ENCODE results near the gene SALL4.

- no peak for TF ChIP-seq CTCF (IDR thresholded peaks at IDR 0.05; ENCODE audit: insufficient read depth, low read length)
- TF ChIP-seq REST (IDR thresholded peaks at IDR 0.05; ENCODE audit: insufficient replicate concordance, low read depth): no peak
- TF ChIP-seq POLR2AphosphoS5 (IDR thresholded peaks at IDR 0.05; ENCODE audit: low read depth): no peak
- TF ChIP-seq GABPA (IDR thresholded peaks at IDR 0.05; ENCODE audit: low read depth): no peak
Measured at GRCh38 chr20:51796340-51796739, 6.0 kb downstream of the SALL4 start.

Measured in HL-60 (cell line).